Measurements from ENCODE around the gene TMEM63B.
"Not testable (repeated sequence)": the region's sequence is repeated elsewhere in the genome, so short reads cannot be mapped to it uniquely, and the experiment has no call there.

TMEM63B gene

DNA sequence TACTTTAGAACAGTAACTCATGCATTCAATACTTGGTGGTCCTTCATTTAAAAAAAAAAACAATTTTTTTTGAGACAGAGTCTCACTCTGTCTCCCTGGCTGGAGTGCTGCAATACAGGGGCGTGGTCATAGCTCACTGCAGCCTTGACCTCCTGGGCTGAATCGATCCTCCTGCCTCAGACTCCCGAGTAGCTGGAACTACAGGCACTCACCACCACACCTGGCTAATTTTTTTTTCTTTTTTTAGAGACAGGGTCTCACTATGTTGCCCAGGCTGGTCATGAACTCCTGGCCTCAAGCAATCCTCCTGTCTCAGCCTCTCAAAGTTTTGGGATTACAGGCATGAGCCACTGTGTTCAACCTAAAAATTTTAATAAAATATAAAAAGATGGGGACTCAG, 17.2 kb downstream of the TMEM63B start:
- DNase-seq (ENCODE audit: low spot score) = not testable (repeated sequence)

DNA sequence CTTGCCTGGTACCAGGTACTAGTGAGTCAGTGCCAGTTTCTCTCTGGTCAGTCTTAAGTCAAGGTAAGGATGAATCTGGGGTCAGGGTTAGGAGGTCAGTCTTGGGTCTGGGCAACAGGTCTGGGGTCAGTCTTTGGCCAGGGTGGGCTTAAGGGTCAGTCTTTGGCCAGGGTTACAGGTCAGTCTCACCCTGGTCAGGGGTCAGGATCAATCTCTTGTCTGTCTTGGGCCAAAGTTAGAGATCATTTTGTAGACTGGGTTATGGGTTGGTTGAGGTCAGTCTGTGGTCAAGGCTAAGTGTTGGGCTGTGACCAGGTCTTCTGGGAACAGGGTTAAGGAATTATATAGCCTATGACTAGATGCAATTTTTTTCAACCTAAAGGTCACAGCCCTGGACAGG, 18.5 kb downstream of the TMEM63B start:
- no peak for DNase-seq (ENCODE audit: low spot score)

DNA sequence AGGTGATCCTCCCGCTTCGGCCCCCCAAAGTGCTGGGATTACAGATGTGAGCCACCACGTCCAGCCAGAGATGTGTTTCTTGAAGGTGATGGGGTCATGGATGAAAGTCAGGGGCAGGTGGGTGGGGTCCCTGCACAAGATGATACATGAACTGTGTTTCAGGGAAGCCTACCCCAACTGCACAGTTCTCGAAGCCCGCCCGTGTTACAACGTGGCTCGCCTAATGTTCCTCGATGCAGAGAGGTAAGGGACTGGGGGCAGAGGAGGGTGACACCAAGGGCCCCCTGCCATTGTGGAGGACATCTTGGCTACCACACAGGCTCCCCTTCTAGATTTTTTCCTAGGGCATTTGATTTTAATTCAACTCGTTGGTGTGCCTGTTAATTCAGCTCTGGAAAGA, 19.3 kb downstream of the TMEM63B start:
- DNase-seq (ENCODE audit: low spot score) = no peak

DNA sequence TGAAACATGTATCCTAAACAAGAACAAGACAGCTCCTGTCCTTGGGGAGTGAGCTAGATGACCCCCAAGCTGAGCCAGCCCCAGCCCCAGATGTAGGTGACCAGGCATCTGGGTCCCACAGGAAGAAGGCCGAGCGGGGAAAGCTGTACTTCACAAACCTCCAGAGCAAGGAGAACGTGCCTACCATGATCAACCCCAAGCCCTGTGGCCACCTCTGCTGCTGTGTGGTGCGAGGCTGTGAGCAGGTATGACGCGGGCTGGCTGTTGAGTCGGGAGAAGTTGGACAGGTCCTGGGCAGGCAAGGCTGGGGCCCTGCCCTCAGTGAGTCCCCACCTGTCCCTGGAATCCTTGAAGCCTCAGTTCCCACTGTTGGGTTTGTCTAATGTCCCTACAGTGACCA, 19.9 kb downstream of the TMEM63B start:
- no peak for DNase-seq (ENCODE audit: low spot score)

DNA sequence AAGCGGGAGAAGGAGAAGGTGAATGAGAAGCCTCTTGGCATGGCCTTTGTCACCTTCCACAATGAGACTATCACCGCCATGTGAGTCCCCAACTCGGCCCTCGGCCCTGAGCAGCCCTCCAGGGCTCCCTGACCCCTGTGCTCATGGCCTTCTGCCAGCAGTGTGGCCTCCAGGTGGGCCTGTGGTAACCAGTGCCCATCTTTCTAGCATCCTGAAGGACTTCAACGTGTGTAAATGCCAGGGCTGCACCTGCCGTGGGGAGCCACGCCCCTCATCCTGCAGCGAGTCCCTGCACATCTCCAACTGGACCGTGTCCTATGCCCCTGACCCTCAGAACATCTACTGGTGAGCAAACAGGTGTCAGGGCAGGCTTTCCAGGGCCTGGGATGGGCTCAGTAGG, 21.0 kb downstream of the TMEM63B start:
- no peak for DNase-seq (ENCODE audit: low spot score)

DNA sequence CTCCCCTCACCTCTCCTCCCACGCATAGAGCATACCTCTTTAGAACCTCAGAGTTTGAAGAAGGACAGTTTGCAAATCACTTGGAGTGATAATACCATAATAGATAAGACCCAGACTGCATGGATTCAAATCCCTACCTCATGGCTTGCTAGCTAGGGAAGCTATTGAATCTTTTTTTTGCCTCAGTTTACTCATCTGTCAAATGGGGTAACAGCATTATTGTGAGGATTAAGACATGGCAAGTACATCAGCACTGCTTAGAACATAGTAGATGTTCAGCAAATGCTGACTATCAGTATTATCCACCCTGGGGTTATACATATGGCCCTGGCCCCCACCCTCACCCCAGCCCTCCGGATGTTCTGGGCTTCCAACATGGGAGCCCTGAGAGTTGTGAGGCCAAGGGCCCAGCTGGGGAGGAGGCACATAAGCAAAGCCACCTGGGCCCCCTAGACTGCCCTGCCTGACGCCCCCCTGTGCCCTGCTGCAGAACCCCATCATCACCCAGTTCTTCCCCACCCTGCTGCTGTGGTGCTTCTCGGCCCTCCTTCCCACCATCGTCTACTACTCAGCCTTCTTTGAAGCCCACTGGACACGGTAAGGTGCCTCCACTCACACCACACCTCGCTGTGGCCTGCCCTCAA, 22.1 kb downstream of the TMEM63B start:
- DNase-seq (ENCODE audit: low spot score) = no peak

DNA sequence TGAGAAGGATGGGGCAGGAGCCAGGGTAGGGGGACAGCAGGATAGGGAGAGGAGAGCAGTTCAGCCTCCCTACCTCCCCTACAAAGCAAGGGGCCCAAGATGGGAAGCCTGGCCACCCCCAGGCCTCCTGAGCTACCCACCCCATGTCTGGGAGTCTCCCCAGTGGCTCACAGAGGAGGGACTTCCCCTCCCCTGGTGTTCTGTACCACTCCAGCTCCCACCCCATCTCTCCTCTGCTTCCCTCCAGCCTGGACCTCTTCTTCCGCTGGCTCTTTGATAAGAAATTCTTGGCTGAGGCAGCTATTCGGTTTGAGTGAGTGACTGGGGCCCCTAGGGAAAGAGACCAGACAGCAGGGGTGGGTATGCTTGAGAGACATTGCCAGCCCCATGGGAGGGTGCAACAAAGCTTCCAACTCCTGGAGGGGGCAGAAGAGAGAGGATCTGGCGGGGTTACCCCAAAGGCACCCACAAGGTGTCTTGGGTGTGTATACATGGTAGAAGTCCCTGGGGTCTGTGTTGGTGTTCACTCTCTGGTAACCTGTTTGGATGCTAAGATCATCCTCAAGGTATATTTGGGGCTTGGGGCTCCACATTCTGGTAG, 23.1 kb downstream of the TMEM63B start:
- no peak for DNase-seq (ENCODE audit: low spot score)

DNA sequence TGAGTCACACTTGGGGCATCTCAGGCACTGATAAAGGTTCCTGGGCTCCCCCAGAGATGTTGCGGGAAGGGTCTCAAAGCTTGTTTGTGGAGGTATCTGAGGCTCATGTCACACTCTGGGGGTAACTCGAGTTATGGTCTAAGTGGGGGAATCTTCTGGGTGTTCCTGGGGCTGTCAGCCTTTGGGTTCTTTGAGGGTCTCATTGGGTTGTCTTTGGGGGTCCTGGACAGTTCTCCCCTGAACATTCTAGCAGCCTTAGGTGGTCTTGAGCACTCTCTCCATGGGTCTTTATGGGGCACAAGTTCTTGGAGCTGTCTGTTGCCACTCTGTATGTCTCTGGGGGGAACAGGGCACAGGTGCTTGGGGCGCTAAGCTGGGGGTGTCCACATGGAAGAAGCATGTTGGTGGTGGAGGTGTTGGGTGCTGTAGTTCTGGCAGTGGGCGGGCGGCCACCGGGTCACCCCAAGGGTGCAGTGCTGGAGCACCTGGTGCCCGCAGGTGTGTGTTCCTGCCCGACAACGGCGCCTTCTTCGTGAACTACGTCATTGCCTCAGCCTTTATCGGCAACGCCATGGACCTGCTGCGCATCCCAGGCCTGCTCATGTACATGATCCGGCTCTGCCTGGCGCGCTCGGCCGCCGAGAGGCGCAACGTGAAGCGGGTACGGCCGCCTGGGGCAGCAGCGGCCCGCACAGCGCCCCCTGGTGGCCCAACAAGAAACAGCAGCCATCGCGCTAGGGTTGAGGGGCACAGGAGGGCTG, 24.2 kb downstream of the TMEM63B start:
- DNase-seq (ENCODE audit: low spot score) = peak; percentile 90

DNA sequence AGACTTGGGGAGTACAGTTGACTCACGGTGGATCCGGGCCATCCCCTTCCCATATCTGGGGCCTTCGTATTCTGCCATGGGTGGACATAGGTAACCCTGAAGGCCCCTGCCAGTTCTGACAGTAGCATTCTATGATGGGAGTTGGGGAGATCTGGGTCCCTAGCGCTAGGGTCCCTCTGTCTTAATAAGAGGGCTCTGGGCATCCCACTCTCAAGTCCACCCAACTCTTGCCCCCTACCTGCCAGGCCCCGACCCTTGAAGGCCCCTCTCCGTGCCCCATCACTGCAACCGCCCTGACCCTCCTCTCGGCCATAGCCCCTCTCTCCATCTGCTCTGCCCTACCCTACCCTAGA, 24.7 kb downstream of the TMEM63B start:
- DNase-seq (ENCODE audit: low spot score) = no peak

DNA sequence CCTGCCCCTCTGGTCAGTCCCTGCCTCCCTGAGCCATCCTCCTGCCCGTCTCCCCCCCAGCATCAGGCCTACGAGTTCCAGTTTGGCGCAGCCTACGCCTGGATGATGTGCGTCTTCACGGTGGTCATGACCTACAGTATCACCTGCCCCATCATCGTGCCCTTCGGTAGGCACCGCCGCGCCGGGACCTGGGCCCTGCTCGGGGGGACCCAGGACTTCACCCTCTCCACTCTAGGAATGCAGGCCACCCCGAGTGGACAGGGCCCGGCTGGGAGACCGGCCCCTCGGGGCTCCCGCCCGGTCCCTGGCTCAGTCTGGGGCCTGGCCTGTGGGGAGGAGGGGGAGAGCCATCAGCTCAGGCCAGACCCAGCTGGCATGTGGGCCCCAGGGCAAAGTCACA, 25.2 kb downstream of the TMEM63B start:
- DNase-seq (ENCODE audit: low spot score) = no peak

DNA sequence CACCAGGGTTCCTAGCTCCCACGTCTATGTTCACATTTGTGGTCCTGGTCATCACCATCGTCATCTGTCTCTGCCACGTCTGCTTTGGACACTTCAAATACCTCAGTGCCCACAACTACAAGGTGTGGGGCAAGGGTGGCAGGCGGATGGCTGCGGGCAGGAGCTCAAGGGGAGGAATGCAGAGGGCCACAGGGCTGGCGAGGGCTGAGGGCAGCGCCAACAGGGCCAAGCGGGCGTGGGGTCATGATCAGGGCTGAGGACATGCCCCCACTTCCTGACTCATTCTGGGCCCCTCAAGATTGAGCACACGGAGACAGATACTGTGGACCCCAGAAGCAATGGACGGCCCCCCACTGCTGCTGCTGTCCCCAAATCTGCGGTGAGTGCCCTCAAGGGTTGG, 26.7 kb downstream of the TMEM63B start:
- DNase-seq (ENCODE audit: low spot score) = no peak

DNA sequence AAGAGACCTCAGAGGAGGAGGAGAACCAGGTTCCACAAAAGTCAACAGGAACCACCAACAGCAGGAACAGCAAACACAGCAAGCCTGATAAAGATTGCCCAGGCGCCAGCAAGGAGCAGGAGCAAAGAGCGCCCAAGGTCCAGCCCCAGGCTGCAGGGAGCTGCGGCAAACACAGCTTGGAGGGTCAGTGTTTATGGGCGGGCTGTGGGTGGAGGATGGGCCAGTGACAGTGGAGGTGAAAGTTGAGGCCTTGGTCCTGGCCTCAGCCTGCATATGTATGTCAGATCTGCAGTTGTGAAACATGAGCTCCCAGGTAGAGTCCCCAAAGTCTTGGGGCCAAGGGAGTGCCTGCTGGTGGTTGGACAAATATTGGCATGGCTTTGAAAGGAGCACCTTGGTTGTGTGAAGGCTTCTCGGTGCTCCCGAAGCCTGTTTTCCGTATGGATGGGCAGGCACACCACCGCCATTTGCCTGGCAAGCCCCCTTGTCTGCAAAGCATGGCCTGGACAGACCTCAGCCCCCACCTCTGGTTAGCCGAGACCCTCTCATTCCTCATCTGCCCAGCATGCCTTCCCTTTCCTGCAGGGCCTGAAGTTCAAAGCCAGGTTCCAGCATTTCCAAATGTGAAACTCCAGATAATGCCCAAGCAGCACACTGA, 29.3 kb downstream of the TMEM63B start:
- DNase-seq (ENCODE audit: low spot score) = no peak

DNA sequence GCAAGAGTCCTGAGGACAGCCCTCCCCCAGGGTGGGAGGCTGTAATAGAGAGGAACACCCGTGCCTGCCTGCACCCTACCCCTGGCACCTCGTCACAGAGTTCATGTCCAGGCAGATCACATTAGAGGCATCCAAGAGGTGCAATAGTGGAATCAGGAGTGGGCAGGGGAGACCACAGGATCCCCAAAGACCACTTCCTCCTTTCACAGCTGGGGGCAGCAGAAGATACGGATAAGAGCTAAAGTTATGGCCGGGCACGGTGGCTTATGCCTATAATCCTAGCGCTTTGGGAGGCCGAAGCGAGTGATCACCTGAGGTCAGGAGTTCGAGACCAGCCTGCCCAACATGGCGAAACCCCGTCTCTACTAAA, 29.8 kb downstream of the TMEM63B start:
- DNase-seq (ENCODE audit: low spot score) = no peak

DNA sequence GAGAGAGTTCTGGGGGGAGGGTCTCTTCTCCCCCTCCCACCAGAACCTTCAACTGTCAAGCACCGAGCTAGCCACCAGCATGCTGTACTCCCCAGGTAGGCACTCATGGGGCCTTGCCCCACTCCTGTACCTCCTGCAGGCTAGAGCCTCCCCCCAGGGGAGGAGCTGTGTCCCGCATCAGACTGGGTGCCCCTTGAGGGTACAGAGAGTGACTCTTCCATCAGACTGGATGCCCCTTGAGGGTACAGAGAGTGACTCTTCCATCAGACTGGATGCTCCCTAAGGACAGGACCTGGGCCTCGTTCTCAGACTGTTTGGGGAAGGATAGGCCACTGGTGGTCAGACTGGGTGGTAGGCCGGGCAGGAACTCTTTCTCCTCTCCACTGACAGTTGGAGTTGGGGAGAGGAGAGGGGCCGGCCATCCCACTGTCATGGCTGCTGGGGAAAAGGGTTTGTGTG, 31.4 kb downstream of the TMEM63B start, which contains the start of gene CAPN11:
Gene CAPN11 (plus strand): TSS at position 51 of the 459 bp plus-strand sequence. CDS start 29 bp downstream, at position 80.
- no peak for DNase-seq (ENCODE audit: low spot score)

DNA sequence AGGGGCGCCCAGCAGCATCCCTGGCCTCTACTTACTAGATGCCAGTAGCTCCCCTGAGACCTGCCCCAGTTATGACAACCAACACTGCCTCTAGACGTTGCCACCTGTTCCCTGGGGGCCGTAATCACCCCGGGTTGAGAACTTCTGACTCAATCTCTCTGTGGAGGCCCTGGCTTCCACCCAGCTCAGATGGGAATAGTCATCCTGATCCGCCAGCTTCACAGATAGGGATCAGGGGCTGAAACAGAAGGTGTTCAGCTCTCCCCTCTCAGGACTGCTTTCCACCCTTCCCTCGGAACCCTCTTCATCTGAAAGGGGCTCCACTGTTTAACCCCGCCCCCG, 34.6 kb downstream of the TMEM63B start:
- peak; percentile 52 for DNase-seq (ENCODE audit: low spot score)

DNA sequence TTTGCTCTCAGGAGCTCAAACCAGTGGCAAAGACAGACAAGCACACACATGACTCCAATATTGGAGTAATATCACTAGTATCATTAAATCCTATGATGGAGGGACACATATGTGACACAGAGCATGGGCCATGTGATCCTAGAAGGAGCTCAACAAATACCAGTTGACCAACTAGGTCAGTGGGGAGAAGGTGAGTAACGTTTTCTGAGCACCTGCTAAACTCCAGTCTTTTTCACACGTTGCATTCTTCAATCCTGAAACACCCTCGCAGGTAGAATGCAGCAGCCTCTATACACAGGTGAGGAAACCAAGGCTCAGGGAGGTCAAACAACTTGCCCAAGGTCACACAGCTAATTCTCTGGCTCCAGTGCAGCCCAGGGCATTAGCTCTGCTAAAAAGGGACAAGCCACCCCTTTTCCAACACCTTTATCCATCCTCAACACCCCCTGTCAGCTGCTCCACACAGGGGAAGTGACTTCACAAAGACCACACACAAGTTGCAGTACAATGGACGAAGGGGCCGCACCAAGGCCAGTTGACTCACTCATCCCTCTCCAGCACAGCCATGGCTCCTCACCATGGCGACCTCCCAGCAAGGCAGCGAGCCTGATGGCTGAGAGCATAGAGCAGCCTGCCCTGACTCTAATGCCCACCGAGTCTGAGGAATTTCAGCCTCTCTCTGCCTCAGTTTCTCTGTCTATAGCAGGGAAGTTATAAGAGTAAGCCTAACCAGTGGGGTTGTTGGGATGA, 35.7 kb downstream of the TMEM63B start:
- DNase-seq (ENCODE audit: low spot score) = no peak

DNA sequence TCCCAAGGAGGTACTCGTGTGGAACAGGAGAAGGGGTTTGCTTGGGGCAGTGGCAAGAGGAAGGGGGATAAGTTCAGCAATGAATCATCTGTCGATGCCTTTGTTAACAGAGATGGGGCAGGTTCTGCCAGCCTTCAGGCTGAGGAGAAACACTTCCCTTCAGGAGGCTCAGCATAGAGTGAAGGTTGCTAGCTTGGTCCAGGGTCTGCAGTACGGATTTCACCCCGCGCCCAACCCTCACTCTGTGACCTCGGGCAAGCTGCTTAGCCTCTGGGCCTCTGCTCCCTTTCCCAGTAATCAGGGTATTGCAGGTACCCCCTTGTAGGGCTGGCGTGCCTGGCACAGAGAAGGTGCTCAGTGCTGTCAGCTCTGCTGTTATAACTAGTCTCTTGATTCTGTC, 38.8 kb downstream of the TMEM63B start:
- no peak for DNase-seq (ENCODE audit: low spot score)

DNA sequence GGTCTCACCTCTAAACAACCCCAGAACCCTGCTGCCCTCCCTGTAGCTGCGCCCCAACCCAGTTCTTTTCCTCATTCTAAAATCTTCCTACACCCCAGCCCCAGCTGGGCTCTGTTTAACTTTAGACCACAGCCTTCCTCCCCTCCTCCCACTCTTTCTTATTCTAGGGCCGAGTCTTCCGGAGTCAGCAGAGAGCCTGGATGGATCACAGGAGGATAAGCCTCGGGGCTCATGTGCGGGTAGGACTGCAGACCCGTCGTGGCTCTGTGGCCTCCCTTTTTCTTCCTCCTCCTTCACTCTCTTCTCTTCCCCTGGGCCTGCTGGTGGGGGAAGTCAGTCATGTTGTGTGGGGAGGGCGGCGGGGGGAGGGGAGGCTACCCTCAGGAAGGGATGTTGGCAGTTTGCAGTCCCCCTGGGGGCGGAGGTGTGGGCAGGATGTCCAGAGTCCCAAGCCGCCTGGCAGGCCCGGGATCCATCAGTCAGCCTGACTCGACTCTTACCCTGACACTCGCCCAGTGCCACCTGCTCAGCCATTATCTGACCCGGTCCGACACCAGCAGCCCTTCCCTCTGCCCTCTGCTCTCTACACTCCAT, 39.3 kb downstream of the TMEM63B start:
- no peak for DNase-seq (ENCODE audit: low spot score)

DNA sequence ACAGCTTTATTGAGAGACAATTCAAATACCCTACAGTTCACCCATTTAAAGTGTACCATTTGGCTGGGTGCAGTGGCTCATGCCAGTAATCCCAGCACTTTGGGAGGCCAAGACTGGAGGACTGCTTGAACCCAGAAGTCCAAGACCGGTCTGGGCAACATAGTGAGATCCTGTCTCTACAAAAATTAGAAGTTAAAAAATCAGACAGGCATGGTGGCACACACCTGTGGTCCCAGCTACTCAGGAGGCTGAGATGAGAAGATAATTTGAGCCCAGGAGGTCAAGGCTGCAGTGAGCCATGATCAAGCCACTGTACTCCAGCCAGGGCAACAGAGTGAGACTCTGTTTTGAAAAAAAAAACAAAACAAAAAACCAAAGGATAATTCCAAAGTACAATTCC, 40.2 kb downstream of the TMEM63B start:
- DNase-seq (ENCODE audit: low spot score) = no peak

DNA sequence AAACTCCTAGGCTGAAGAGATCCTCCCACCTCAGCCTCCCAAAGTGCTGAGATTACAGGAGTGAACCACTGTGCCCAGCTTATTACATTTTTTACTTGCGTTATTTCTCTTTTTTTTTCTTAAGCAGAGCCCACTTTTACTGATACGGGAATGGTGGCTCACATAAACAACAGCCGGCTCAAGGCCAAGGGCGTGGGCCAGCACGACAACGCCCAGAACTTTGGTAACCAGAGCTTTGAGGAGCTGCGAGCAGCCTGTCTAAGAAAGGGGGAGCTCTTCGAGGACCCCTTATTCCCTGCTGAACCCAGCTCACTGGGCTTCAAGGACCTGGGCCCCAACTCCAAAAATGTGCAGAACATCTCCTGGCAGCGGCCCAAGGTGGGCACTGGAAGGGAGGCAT, 41.8 kb downstream of the TMEM63B start:
- DNase-seq (ENCODE audit: low spot score) = no peak

DNA sequence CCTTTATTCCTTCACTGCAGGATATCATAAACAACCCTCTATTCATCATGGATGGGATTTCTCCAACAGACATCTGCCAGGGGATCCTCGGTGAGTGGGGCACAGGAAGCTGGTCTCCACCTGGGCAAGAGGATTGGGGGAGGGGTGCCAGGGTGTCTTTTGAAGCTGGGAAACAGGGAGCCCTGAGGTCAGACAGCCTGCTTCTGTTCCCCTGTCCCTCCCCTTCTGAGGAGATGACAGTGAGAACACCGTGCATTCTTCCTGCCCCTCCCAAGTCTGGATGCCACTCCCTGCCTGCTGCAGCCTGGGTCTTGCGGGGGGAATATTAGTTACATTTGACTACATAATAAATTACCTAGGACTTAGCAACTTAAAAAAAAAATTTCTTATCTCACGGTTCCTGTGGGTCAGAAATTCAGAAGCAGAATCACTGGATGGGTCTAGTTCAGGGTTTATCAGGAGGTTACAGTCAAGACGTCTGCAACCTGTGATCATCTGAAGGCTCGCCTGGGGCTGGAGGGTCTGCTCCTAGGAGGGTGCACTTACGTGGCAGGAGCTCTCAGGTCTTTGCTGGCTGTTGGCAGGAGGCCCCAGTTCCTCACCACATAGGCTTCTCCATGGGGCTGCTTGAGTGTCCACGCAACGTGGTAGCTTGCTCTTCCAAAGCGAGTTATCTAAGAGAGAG, 42.7 kb downstream of the TMEM63B start:
- no peak for DNase-seq (ENCODE audit: low spot score)

Measured in AG08396 (cell line).